ENCODE measurements around the gene COPS4.
"Not testable (repeated sequence)": the region's sequence is repeated elsewhere in the genome, so short reads cannot be mapped to it uniquely, and the experiment has no call there.

The COPS4 gene

GRCh38 chr4:83083925-83084475, 49.0 kb downstream of the COPS4 start:
- peak in 1 of 2 donors; percentile 39 for DNase-seq (ENCODE audit: low read depth in 1 of 2, low spot score in 1 of 2)

- not testable (repeated sequence) for DNase-seq (ENCODE audit: low read depth in 1 of 2, low spot score in 1 of 2)
Observed at GRCh38 chr4:83084956-83085355, 50.0 kb downstream of the COPS4 start.

GRCh38 chr4:83089410-83090157, 54.6 kb downstream of the COPS4 start:
- DNase-seq (ENCODE audit: low read depth in 1 of 2, low spot score in 1 of 2) = no peak

GRCh38 chr4:83093060-83093640, 58.2 kb downstream of the COPS4 start:
- DNase-seq (ENCODE audit: low read depth in 1 of 2, low spot score in 1 of 2) = no peak

- DNase-seq (ENCODE audit: low read depth in 1 of 2, low spot score in 1 of 2) = no peak
Observed at GRCh38 chr4:83096397-83096796, 61.4 kb downstream of the COPS4 start.

- DNase-seq (ENCODE audit: low read depth in 1 of 2, low spot score in 1 of 2) = no peak
Observed at GRCh38 chr4:83104991-83105390, 70.0 kb downstream of the COPS4 start.

GRCh38 chr4:83107631-83108030, 72.6 kb downstream of the COPS4 start:
- no peak for DNase-seq (ENCODE audit: low read depth in 1 of 2, low spot score in 1 of 2)

GRCh38 chr4:83108101-83108861, 73.3 kb downstream of the COPS4 start:
- no peak for DNase-seq (ENCODE audit: low read depth in 1 of 2, low spot score in 1 of 2)

- DNase-seq (ENCODE audit: low read depth in 1 of 2, low spot score in 1 of 2) = peak in 1 of 2 donors; percentile 33
Observed at GRCh38 chr4:83109480-83110222, 74.7 kb downstream of the COPS4 start.

GRCh38 chr4:83110223-83110945, 75.4 kb downstream of the COPS4 start:
- DNase-seq (ENCODE audit: low read depth in 1 of 2, low spot score in 1 of 2) = peak; percentile 78 to 81

GRCh38 chr4:83110970-83111750, 76.2 kb downstream of the COPS4 start:
- DNase-seq (ENCODE audit: low read depth in 1 of 2, low spot score in 1 of 2) = no peak

- DNase-seq (ENCODE audit: low read depth in 1 of 2, low spot score in 1 of 2) = not testable (repeated sequence)
Observed at GRCh38 chr4:83111751-83112141, 76.8 kb downstream of the COPS4 start.

GRCh38 chr4:83112231-83112630, 77.2 kb downstream of the COPS4 start:
- DNase-seq (ENCODE audit: low read depth in 1 of 2, low spot score in 1 of 2) = no peak

GRCh38 chr4:83112678-83113428, 77.9 kb downstream of the COPS4 start:
- DNase-seq (ENCODE audit: low read depth in 1 of 2, low spot score in 1 of 2) = no peak

GRCh38 chr4:83113429-83113786, 78.4 kb downstream of the COPS4 start:
- no peak for DNase-seq (ENCODE audit: low read depth in 1 of 2, low spot score in 1 of 2)

- no peak for DNase-seq (ENCODE audit: low read depth in 1 of 2, low spot score in 1 of 2)
Observed at GRCh38 chr4:83114576-83114975, 79.6 kb downstream of the COPS4 start, which contains the start of gene PLAC8. Gene PLAC8 (minus strand): TSS chr4:83114729. CDS start chr4:83107921, 6,808 bp downstream.

GRCh38 chr4:83115000-83115399, 80.0 kb downstream of the COPS4 start:
- no peak for DNase-seq (ENCODE audit: low read depth in 1 of 2, low spot score in 1 of 2)

- DNase-seq (ENCODE audit: low read depth in 1 of 2, low spot score in 1 of 2) = no peak
Observed at GRCh38 chr4:83115656-83116285, 80.8 kb downstream of the COPS4 start.
